ENCODE measurements around the gene USP25.

DNA sequence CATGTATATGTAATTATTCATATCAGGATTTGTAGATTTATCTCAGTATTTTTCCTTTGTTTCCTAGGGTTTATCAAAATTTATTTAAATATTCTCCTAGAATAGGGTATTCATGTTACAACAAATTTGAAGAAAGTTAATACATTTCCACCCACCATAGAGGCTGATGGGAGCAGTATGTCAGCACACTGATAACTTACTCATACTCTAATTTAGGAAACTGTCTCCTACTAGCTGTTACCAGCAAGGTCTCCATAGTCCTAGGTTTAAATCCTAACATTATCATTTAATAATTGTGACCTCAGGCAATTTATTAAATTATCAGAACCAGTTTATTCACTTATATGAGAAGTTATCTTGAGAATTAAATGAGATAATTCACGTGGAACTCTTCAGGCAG is 127.0 kb downstream of the USP25 start:
- TF ChIP-seq, protein P1, sequence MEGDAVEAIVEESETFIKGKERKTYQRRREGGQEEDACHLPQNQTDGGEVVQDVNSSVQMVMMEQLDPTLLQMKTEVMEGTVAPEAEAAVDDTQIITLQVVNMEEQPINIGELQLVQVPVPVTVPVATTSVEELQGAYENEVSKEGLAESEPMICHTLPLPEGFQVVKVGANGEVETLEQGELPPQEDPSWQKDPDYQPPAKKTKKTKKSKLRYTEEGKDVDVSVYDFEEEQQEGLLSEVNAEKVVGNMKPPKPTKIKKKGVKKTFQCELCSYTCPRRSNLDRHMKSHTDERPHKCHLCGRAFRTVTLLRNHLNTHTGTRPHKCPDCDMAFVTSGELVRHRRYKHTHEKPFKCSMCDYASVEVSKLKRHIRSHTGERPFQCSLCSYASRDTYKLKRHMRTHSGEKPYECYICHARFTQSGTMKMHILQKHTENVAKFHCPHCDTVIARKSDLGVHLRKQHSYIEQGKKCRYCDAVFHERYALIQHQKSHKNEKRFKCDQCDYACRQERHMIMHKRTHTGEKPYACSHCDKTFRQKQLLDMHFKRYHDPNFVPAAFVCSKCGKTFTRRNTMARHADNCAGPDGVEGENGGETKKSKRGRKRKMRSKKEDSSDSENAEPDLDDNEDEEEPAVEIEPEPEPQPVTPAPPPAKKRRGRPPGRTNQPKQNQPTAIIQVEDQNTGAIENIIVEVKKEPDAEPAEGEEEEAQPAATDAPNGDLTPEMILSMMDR (IDR thresholded peaks at IDR 0.05): no peak
- TF ChIP-seq EZH2 (IDR thresholded peaks at IDR 0.05; ENCODE audit: borderline replicate concordance, insufficient read depth, low read depth, low read length, poor library complexity, severe bottlenecking): no peak

All from B cell (primary cell).